ENCODE measurements around the gene WNT3A.

Gene WNT3A

DNA sequence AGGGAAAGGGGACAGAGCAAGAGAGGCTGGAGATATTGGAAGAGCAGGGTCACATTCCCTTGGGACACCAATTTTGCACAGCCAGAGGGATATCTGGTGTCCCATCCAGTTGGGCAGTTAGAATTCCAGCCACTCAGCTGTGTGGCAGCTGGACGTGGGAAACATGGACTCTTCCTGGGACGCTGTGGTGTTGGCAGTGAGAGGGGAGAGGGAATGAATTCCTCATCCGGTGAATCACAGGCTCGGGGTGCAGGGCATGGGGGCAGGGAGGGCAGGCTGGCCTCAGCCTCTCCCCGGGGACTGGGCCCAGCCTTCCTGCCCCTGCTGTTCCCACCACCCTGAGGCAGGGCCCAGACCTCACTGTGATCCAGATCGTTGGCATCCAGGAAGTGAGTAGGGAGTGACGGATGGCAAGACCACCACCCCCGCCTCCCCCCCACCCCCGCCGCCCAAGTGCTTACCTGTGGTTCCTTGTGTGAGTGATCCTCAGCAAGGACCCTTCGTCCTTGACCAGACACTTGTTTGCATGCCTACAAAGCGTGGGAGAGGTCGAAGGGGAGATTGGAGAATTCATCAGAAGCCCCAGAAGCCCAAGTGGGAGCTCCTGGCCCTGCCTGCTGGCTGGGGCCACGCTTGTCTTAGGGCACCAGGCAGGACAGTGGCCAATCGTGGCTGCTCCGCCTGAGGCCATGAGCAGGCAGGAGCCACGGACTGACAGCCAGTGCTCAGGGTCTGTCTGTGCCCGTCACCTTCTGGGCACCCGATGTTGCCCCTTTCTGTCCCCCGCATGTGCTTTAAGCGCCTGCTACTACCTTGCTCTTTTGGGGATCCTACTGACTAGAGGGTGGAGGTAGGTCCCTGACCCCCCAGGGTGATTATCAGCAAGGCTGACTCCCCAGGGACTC is 8.7 kb downstream of the WNT3A start:
- Histone ChIP-seq H3K9me3 (ENCODE audit: insufficient read depth, low read depth, low read length) (peaks cover 6% of the 10 kb centered on the region; the same call in 1 of the 2 replicates), H3K9me2 (replicated peaks; ENCODE audit: low read depth, low read length) (no peaks in the 10 kb centered on the region), H3K4me1 (ENCODE audit: insufficient read depth, low read length, poor library complexity, severe bottlenecking) (no peaks in the 10 kb centered on the region), H4K20me1 (ENCODE audit: insufficient read depth, low read length, poor library complexity, severe bottlenecking) (no peaks in the 10 kb centered on the region), H3K79me2 (ENCODE audit: insufficient read depth, low read length) (no peaks in the 10 kb centered on the region), H3K9ac (ENCODE audit: low read depth, low read length, poor library complexity, severe bottlenecking) (no peak overlapping the region), H3K27me3 (ENCODE audit: insufficient read depth, low read length, poor library complexity, severe bottlenecking) (no peaks in the 10 kb centered on the region), H2AFZ (ENCODE audit: low read length) (no peak overlapping the region), H3K36me3 (ENCODE audit: insufficient read depth, low read length) (no peaks in the 10 kb centered on the region), H3F3A (ENCODE audit: low read depth) (no peaks in the 10 kb centered on the region), H3K4me2 (ENCODE audit: low read depth, low read length, poor library complexity, severe bottlenecking) (no peak overlapping the region), H3K4me3 (ENCODE audit: low read length, poor library complexity, severe bottlenecking) (no peak overlapping the region)
- TF ChIP-seq, protein P1, sequence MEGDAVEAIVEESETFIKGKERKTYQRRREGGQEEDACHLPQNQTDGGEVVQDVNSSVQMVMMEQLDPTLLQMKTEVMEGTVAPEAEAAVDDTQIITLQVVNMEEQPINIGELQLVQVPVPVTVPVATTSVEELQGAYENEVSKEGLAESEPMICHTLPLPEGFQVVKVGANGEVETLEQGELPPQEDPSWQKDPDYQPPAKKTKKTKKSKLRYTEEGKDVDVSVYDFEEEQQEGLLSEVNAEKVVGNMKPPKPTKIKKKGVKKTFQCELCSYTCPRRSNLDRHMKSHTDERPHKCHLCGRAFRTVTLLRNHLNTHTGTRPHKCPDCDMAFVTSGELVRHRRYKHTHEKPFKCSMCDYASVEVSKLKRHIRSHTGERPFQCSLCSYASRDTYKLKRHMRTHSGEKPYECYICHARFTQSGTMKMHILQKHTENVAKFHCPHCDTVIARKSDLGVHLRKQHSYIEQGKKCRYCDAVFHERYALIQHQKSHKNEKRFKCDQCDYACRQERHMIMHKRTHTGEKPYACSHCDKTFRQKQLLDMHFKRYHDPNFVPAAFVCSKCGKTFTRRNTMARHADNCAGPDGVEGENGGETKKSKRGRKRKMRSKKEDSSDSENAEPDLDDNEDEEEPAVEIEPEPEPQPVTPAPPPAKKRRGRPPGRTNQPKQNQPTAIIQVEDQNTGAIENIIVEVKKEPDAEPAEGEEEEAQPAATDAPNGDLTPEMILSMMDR (conservative IDR thresholded peaks at IDR 0.05; ENCODE audit: low read length) = no peak
- no peak for TF ChIP-seq EZH2phosphoT487 (IDR thresholded peaks at IDR 0.05; ENCODE audit: borderline replicate concordance)

DNA sequence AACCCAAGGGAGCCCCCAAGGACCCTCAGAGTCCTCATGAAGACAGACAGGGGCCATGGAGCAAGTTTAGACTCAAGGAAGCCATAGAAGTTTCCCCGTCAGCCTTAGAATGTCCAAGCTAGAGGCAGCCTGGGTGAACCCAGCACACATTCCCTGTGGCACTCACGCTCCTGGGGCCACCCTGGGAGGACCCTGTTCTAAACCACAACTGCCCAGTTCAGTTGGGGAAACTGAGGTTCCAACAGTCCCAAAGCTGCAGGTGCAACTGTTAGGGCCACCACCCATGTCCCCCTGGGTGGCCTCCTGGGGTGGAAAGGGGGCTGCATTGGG is 9.3 kb downstream of the WNT3A start:
- H2AFZ ChIP-seq (ENCODE audit: low read length) = no peak overlapping the region
- H3K9me3 ChIP-seq (ENCODE audit: insufficient read depth, low read depth, low read length) = peaks cover 6% of the 10 kb centered on the region; the same call in 1 of the 2 replicates
- no peaks in the 10 kb centered on the region for H3F3A ChIP-seq (ENCODE audit: low read depth)
- no peaks in the 10 kb centered on the region for H3K4me1 ChIP-seq (ENCODE audit: insufficient read depth, low read length, poor library complexity, severe bottlenecking)
- no peak overlapping the region for H3K9ac ChIP-seq (ENCODE audit: low read depth, low read length, poor library complexity, severe bottlenecking)
- no peak overlapping the region for H3K4me2 ChIP-seq (ENCODE audit: low read depth, low read length, poor library complexity, severe bottlenecking)
- no peaks in the 10 kb centered on the region for H3K36me3 ChIP-seq (ENCODE audit: insufficient read depth, low read length)
- H3K9me2 ChIP-seq (replicated peaks; ENCODE audit: low read depth, low read length) = no peaks in the 10 kb centered on the region
- no peak for TF ChIP-seq EZH2phosphoT487 (IDR thresholded peaks at IDR 0.05; ENCODE audit: borderline replicate concordance)
- TF ChIP-seq, protein P1 (conservative IDR thresholded peaks at IDR 0.05; ENCODE audit: low read length) = no peak
- no peaks in the 10 kb centered on the region for H3K79me2 ChIP-seq (ENCODE audit: insufficient read depth, low read length)
- no peaks in the 10 kb centered on the region for H3K27me3 ChIP-seq (ENCODE audit: insufficient read depth, low read length, poor library complexity, severe bottlenecking)
- H4K20me1 ChIP-seq (ENCODE audit: insufficient read depth, low read length, poor library complexity, severe bottlenecking) = no peaks in the 10 kb centered on the region
- no peak overlapping the region for H3K4me3 ChIP-seq (ENCODE audit: low read length, poor library complexity, severe bottlenecking)

DNA sequence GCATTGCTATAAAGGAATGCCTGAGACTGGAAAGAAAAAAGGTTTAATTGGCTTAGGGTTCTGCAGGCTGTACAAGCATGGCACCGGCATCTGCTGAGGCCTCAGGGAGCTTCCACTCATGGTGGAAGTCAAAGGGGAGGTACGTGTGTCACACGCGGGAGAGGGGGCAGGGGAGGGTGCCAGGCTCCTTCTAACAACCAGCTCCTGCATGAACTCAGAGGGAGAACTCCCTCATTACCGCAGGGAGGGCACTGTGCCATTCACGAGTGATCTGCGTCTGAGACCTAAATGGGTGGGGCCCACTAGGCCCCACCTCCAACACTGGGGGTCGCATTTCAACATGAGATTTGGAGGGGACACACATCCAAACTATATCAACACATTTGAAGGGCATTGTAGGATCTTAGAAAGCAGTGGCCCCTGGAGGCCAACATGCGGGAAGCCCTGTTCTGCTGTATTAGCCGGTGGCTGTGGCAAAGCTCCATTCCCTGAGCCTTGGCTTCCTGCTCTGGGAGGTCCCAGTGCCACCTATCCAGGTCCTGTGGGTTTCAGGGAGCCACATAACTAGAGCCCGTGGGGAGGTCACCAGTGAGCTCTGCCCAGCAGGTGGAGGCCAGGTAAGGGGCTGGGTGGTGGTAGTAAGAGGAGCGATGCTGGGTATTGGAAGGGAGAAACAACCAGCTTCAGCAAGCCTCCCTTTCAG is 10.0 kb downstream of the WNT3A start:
- Histone ChIP-seq H3K36me3 (ENCODE audit: insufficient read depth, low read length) (no peaks in the 10 kb centered on the region), H3K4me2 (ENCODE audit: low read depth, low read length, poor library complexity, severe bottlenecking) (no peak overlapping the region), H3K9me2 (replicated peaks; ENCODE audit: low read depth, low read length) (no peaks in the 10 kb centered on the region), H3K27me3 (ENCODE audit: insufficient read depth, low read length, poor library complexity, severe bottlenecking) (no peaks in the 10 kb centered on the region), H3K9ac (ENCODE audit: low read depth, low read length, poor library complexity, severe bottlenecking) (no peak overlapping the region), H2AFZ (ENCODE audit: low read length) (no peak overlapping the region), H4K20me1 (ENCODE audit: insufficient read depth, low read length, poor library complexity, severe bottlenecking) (no peaks in the 10 kb centered on the region), H3K79me2 (ENCODE audit: insufficient read depth, low read length) (no peaks in the 10 kb centered on the region), H3K4me1 (ENCODE audit: insufficient read depth, low read length, poor library complexity, severe bottlenecking) (no peaks in the 10 kb centered on the region), H3F3A (ENCODE audit: low read depth) (no peaks in the 10 kb centered on the region), H3K4me3 (ENCODE audit: low read length, poor library complexity, severe bottlenecking) (no peak overlapping the region), H3K9me3 (ENCODE audit: insufficient read depth, low read depth, low read length) (peaks cover 6% of the 10 kb centered on the region; the same call in 1 of the 2 replicates)
- TF ChIP-seq, protein P1 (conservative IDR thresholded peaks at IDR 0.05; ENCODE audit: low read length) = no peak
- no peak for TF ChIP-seq EZH2phosphoT487 (IDR thresholded peaks at IDR 0.05; ENCODE audit: borderline replicate concordance)

Data from Loucy (cell line).